OCI-LY7 (cell line): ENCODE results near the gene NFIX. TPM values are rescaled to one million over a fixed set of nuclear protein-coding genes. Genes with fewer than 3 reads are reported as not detected.
A peak's percentile ranks its signal among the peaks of the same experiment; 100 is the strongest.

Source experiments
- BruUV-seq: library from RNA; stranded (reverse); fragments of 400-500 nt; replicated peaks from 2 replicates; lab custom pipeline; 2021; lab: Mats Ljungman, UMichigan
- CTCF ChIA-PET: fragments of 300-600 bp; sonication (Branson Sonifier 250); formaldehyde crosslinking; loops from one replicate; lab custom pipeline; 2022; ENCODE audit warnings: antibody characterized with exemption; ENCODE audit not compliant: unreplicated experiment; lab: Charles Lee
- POLR2A ChIA-PET: fragments of 300-600 bp; sonication (Branson Sonifier 250); formaldehyde crosslinking; loops from one replicate; lab custom pipeline; 2022; ENCODE audit warnings: antibody characterized with exemption; lab: Charles Lee
- DNase-seq: peaks from one replicate; pipeline ENCODE4 v3.0.0-alpha.2; 2015; ENCODE audit warnings: low spot score
- H2AFZ ChIP-seq: fragments of 200-600 bp; sonication (generic), shearing (Covaris generic); 2 replicates; pipeline ENCODE4 v1.6.1; 2014; ENCODE audit warnings: mild to moderate bottlenecking, antibody characterized with exemption, low read length, moderate library complexity
- H3K27ac ChIP-seq: fragments of 200-600 bp; sonication (generic); 2 replicates; pipeline ENCODE4 v1.5.1; 2014; ENCODE audit warnings: mixed run types, low read depth, mild to moderate bottlenecking, moderate library complexity, low read length, inconsistent platforms; ENCODE audit not compliant: poor library complexity, severe bottlenecking
- H3K36me3 ChIP-seq: fragments of 200-600 bp; sonication (generic); 2 replicates; pipeline ENCODE4 v1.6.1; 2014; ENCODE audit warnings: mild to moderate bottlenecking, antibody characterized with exemption, low read length, moderate library complexity, mixed read lengths; ENCODE audit not compliant: insufficient read depth
- H3K4me1 ChIP-seq: fragments of 200-600 bp; sonication (generic); 2 replicates; pipeline ENCODE4 v1.5.1; 2014; ENCODE audit warnings: mild to moderate bottlenecking, low read length; ENCODE audit not compliant: insufficient read depth, poor library complexity, severe bottlenecking
- H3K4me2 ChIP-seq: fragments of 200-600 bp; sonication (generic); 2 replicates; pipeline ENCODE4 v1.6.1; 2014; ENCODE audit warnings: mild to moderate bottlenecking, low read length
- H3K4me3 ChIP-seq: fragments of 200-600 bp; sonication (generic); 2 replicates; pipeline ENCODE4 v1.5.1; 2014; ENCODE audit warnings: mild to moderate bottlenecking, low read depth, low read length; ENCODE audit not compliant: poor library complexity, severe bottlenecking
- H3K79me2 ChIP-seq: fragments of 200-600 bp; sonication (generic); 2 replicates; pipeline ENCODE4 v1.6.1; 2016; ENCODE audit warnings: low read depth, mild to moderate bottlenecking, low read length, moderate library complexity, mixed read lengths; ENCODE audit not compliant: insufficient read depth
- H3K9me2 ChIP-seq: fragments of 200-600 bp; sonication (generic); 2 replicates; pipeline ENCODE4 v1.6.1; 2016; ENCODE audit warnings: mild to moderate bottlenecking, low read length, mixed read lengths; ENCODE audit not compliant: insufficient read depth
- H3K9me3 ChIP-seq: fragments of 200-600 bp; sonication (generic); 2 replicates; pipeline ENCODE4 v1.6.1; 2014; ENCODE audit warnings: mild to moderate bottlenecking, mixed run types, low read length, mixed read lengths
- H4K20me1 ChIP-seq: fragments of 200-600 bp; sonication (generic); 2 replicates; pipeline ENCODE4 v1.6.1; 2014; ENCODE audit warnings: mild to moderate bottlenecking, antibody characterized with exemption, low read length, moderate library complexity, mixed read lengths; ENCODE audit not compliant: insufficient read depth
- EZH2phosphoT487 ChIP-seq: fragments of 200-600 bp; sonication (generic); IDR thresholded peaks from 2 replicates; pipeline ENCODE4 v1.6.1; 2018; ENCODE audit warnings: low read depth, borderline replicate concordance, mild to moderate bottlenecking, mixed run types, antibody characterized with exemption, low read length, moderate library complexity, mixed read lengths
- intact Hi-C: fragments of 100-400 bp; cut with micrococcal nuclease; formaldehyde crosslinking; loops from one replicate; pipeline ENCODE4 v1.10.0; 2022; ENCODE audit not compliant: unreplicated experiment
- total RNA-seq, 2 experiments: library from RNA; depleted of rRNA in 1 of 2; stranded (reverse); fragments of >200 nt in 1 of 2; shearing (Covaris generic) in 1 of 2; gene quantifications; 2 replicates each; pipeline ENCODE4 v1.2.3, GENCODE V29; 2014 to 2022
- TF ChIP-seq, protein P1 (sequence below): fragments of 200-600 bp; sonication (generic); conservative IDR thresholded peaks from 2 replicates; pipeline ENCODE4 v1.5.1; 2014; ENCODE audit warnings: mild to moderate bottlenecking, antibody characterized with exemption, low read length, moderate library complexity, mixed read lengths

NFIX gene
- total RNA-seq, 2 experiments from 2014 or later, result 0.16 to 0.72 TPM

DNA sequence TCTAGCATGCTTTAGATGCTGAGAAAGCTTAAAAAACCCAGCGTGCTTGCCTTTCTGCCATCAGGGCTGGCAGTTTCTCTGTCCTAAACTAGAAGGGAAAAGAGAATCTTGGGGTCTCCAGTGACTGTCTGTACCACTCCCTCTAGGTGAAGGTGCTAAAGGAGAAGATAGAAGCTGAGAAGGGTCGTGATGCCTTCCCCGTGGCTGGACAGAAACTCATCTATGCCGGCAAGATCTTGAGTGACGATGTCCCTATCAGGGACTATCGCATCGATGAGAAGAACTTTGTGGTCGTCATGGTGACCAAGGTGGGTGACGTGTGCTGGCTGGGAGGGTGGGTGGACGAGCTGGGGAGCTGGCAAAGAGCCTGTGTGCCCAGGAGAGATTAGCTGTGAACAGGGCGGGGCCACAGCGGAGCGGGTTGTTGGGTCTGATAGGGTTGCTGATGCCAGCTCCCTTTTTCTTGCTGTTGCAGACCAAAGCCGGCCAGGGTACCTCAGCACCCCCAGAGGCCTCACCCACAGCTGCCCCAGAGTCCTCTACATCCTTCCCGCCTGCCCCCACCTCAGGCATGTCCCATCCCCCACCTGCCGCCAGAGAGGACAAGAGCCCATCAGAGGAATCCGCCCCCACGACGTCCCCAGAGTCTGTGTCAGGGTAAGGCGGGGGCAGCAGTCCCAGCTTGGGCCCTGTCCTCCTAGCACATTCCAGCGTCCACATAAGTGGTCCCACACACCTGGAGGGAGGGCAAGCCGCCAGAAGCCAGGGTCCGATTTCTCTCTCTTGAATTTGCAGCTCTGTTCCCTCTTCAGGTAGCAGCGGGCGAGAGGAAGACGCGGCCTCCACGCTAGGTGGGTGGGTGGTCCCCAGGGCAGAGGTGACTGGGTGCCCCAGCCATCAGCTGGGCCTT is 47.3 kb upstream of the NFIX start:
- Histone ChIP-seq H3K4me2 (peak overlapping the region; percentile 95), H4K20me1 (peaks cover 14% of the 10 kb centered on the region; the same call in 1 of the 2 replicates), H3K79me2 (peaks cover 20% of the 10 kb centered on the region), H3K9me2 (no peaks in the 10 kb centered on the region), H3K4me3 (peak overlapping the region; percentile 88), H3K4me1 (peaks cover 36% of the 10 kb centered on the region), H3K9me3 (no peaks in the 10 kb centered on the region), H3K27ac (no peak overlapping the region), H2AFZ (no peak overlapping the region), H3K36me3 (peaks cover 89% of the 10 kb centered on the region)
- DNase-seq, result no peak
- BruUV-seq, result no TSS peak
- POLR2A ChIA-PET, result no interaction called here
- intact Hi-C loops, result no loop called here
- CTCF ChIA-PET, result no interaction called here
- no peak for TF ChIP-seq EZH2phosphoT487
- TF ChIP-seq, protein P1, sequence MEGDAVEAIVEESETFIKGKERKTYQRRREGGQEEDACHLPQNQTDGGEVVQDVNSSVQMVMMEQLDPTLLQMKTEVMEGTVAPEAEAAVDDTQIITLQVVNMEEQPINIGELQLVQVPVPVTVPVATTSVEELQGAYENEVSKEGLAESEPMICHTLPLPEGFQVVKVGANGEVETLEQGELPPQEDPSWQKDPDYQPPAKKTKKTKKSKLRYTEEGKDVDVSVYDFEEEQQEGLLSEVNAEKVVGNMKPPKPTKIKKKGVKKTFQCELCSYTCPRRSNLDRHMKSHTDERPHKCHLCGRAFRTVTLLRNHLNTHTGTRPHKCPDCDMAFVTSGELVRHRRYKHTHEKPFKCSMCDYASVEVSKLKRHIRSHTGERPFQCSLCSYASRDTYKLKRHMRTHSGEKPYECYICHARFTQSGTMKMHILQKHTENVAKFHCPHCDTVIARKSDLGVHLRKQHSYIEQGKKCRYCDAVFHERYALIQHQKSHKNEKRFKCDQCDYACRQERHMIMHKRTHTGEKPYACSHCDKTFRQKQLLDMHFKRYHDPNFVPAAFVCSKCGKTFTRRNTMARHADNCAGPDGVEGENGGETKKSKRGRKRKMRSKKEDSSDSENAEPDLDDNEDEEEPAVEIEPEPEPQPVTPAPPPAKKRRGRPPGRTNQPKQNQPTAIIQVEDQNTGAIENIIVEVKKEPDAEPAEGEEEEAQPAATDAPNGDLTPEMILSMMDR, result no peak

DNA sequence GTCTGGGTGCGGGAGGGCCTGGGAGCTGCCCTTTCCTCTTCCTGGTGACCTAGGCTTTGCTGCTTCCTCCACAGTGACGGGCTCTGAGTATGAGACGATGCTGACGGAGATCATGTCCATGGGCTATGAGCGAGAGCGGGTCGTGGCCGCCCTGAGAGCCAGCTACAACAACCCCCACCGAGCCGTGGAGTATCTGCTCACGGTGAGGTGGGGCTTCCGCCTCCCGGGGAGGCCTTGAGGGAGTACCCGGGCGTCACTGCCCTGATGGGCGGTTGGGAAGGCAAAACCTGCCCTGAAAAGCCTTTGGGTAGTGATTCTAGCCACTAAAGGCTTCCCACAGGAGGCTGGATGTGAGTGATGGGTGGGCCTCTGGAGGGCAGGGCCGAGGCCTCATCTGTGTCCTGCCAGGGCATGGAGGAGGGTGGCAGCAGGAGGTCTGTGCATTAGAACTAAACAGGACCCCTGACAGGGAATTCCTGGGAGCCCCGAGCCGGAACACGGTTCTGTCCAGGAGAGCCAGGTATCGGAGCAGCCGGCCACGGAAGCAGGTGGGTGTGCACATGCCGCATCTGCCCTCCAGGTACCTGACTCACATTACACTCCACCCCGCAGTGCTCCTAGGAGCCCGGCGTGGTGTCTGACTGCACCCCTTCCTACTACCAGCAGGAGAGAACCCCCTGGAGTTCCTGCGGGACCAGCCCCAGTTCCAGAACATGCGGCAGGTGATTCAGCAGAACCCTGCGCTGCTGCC is 46.5 kb upstream of the NFIX start:
- intact Hi-C loops, result no loop called here
- Histone ChIP-seq H3K4me3 (no peak overlapping the region), H3K9me2 (no peaks in the 10 kb centered on the region), H3K4me1 (peaks cover 36% of the 10 kb centered on the region), H3K4me2 (no peak overlapping the region), H3K36me3 (peaks cover 89% of the 10 kb centered on the region), H3K9me3 (no peaks in the 10 kb centered on the region), H3K27ac (no peak overlapping the region), H2AFZ (no peak overlapping the region), H3K79me2 (peaks cover 20% of the 10 kb centered on the region), H4K20me1 (0 out of 2 replicates have a peak, but pooled peaks cover 10% of the 10 kb centered on the region)
- BruUV-seq, result no TSS peak
- POLR2A ChIA-PET, result no interaction called here
- DNase-seq, result no peak
- CTCF ChIA-PET, result no interaction called here
- TF ChIP-seq, protein P1, result no peak
- no peak for TF ChIP-seq EZH2phosphoT487
